Nucleus accumbens (tissue), 56 donors: ENCODE data around the gene POFUT2.
"Not testable (repeated sequence)": the region's sequence is repeated elsewhere in the genome, so short reads cannot be mapped to it uniquely, and the experiment has no call there.

Experiments used
- DNase-seq, 56 donors: peaks; one replicate each; lab custom pipeline; 2025; lab: John Stamatoyannopoulos, UW

Gene POFUT2

GRCh38 chr21:45326891-45327440, 39.3 kb upstream of the POFUT2 start:
- no peak for DNase-seq

- peak in 46 of 56 donors; percentile 11 to 81 (median 54) for DNase-seq
These were observed 38.6 kb upstream of the POFUT2 start for GRCh38 chr21:45326169-45326851.

- peak in 1 of 56 donors; percentile 39 for DNase-seq
These were observed 37.8 kb upstream of the POFUT2 start for GRCh38 chr21:45325206-45326168.

- DNase-seq = peak in 1 of 56 donors; percentile 18
These were observed 37.0 kb upstream of the POFUT2 start for GRCh38 chr21:45324489-45325205.

- DNase-seq = no peak
These were observed 36.0 kb upstream of the POFUT2 start for GRCh38 chr21:45323487-45324311.

- DNase-seq = no peak
These were observed 35.3 kb upstream of the POFUT2 start for GRCh38 chr21:45322960-45323461.

GRCh38 chr21:45322231-45322959, 34.7 kb upstream of the POFUT2 start:
- DNase-seq = no peak

- DNase-seq = no peak
These were observed 32.7 kb upstream of the POFUT2 start for GRCh38 chr21:45320261-45321025.

GRCh38 chr21:45319461-45320211, 31.9 kb upstream of the POFUT2 start:
- DNase-seq = no peak

- DNase-seq = no peak
These were observed 31.1 kb upstream of the POFUT2 start for GRCh38 chr21:45318556-45319404.

GRCh38 chr21:45318146-45318555, 30.5 kb upstream of the POFUT2 start:
- no peak for DNase-seq

GRCh38 chr21:45317398-45318145, 29.9 kb upstream of the POFUT2 start:
- no peak for DNase-seq

- DNase-seq = no peak
These were observed 29.2 kb upstream of the POFUT2 start for GRCh38 chr21:45316871-45317397.

GRCh38 chr21:45315676-45316470, 28.2 kb upstream of the POFUT2 start:
- DNase-seq = not testable (repeated sequence)
